Esophagus squamous epithelium (tissue), 5 donors: ENCODE results near the gene OGDH. TPM values are rescaled to one million over a fixed set of nuclear protein-coding genes. Genes with fewer than 3 reads are reported as not detected.

ENCODE experiments used
- DNase-seq: peaks from one replicate; lab custom pipeline; 2025; lab: John Stamatoyannopoulos, UW
- H3K27ac ChIP-seq, 4 donors: fragments of 200-600 bp; sonication (generic); one replicate each; pipeline ENCODE4 v1.5.1; 2016 to 2019; ENCODE audit warnings: mild to moderate bottlenecking in 1 of 4
- H3K27me3 ChIP-seq, 4 donors: fragments of 200-600 bp; sonication (generic); 1 replicate in 3 of 4; 2 replicates in 1 of 4; pipeline versions ENCODE4 v1.5.1 to v1.6.0; 2017 to 2021; ENCODE audit warnings: antibody characterized with exemption in 1 of 4
- H3K36me3 ChIP-seq, 3 donors: fragments of 200-600 bp; sonication (generic); one replicate each; pipeline ENCODE4 v1.5.1; 2016 to 2019
- H3K4me1 ChIP-seq, 3 donors: fragments of 200-600 bp; sonication (generic); one replicate each; pipeline ENCODE4 v1.5.1; 2017 to 2019
- H3K4me3 ChIP-seq, 4 donors: fragments of 200-600 bp; sonication (generic); 1 replicate in 3 of 4; 2 replicates in 1 of 4; pipeline ENCODE4 v1.5.1; 2016 to 2019; ENCODE audit warnings: mild to moderate bottlenecking in 2 of 4, moderate library complexity in 1 of 4
- H3K9me3 ChIP-seq, 3 donors: fragments of 200-600 bp; sonication (generic); one replicate each; pipeline ENCODE4 v1.5.1; 2016 to 2019
- POLR2A ChIP-seq, 4 donors: fragments of 450-650 bp; IDR thresholded peaks; one replicate each; pipeline ENCODE4 v1.6.1; 2017; ENCODE audit warnings: antibody characterized with exemption in 4 of 4, mild to moderate bottlenecking in 4 of 4, moderate library complexity in 3 of 4
- WGBS, 2 donors: methylation state at CpG; one replicate each; pipeline ENCODE4 v1.1.5; 2018; 5-methylcytosine and 5-hydroxymethylcytosine counted together
- intact Hi-C: fragments of 100-400 bp; cut with DNase I; formaldehyde crosslinking; loops from one replicate; pipeline ENCODE4 v1.15.0; 2022
- total RNA-seq, 4 donors: library from RNA; depleted of rRNA; stranded (reverse); fragments of >200 nt; gene quantifications; one replicate each; pipeline ENCODE4 v1.1.0, GENCODE V29; 2016
- TF ChIP-seq, protein P1 (sequence below), 6 experiments: fragments of 450-650 bp in 4 of 6; fragments of 200-600 bp in 2 of 6; sonication (generic) in 2 of 6; IDR thresholded peaks; one replicate each; pipeline ENCODE4 v1.5.1; 2016 to 2019; ENCODE audit warnings: antibody characterized with exemption in 6 of 6, mild to moderate bottlenecking in 4 of 6, moderate library complexity in 4 of 6
- donor health status: DM: yes; HTN: yes; CAD: no.

Gene OGDH
- total RNA-seq, 4 donors from 2014 or later = 68.9 to 102 (median 89.5) TPM

DNA sequence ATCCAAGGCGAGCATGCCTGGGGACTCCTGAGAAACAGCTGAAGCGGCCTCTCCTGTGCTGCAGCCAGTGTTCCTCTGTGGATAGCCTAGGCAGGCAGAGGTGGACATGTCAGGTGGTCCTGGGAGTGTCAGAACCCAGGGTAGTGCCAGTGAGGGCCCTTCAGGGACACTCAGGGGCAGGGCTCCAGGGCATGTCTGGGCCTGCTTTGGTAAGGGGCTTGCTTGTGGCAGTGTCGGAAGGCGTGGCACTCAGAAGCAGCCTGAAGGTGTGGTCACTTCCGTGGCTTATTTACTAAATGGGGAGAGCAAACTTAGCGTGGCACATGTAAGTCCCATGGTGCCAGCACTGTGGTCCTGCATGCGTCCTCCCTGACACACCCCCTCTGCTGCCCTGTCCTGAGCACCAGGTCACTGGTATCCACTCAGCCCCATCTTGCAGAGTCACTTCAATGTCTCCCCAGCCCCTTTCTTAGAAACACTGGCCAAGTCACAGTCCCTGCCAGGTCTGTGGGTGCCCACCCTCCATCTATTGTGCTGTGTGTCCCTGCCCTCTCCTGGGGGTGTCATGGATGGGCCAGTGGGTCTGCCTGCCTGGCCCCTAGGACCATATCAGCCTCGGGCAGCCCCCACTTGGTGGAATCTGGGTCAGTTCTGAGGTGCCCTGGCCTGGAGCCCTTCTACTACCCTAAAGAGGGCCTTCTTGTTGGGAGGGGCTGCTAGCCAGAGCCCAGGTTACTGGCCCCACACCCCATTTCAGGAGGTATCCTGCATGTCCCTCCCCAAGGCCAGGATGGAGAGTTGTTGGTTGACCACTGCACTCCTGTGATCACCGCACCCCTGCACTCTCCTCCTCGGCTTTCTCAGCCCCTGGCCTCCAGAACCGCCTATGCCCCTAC is 148.6 kb downstream of the OGDH start:
- intact Hi-C loops = loop anchor here (10.0 kb wide), 1 partner anchor 160 kb away; no protein-coding TSS in a partner anchor
- TF ChIP-seq, protein P1, sequence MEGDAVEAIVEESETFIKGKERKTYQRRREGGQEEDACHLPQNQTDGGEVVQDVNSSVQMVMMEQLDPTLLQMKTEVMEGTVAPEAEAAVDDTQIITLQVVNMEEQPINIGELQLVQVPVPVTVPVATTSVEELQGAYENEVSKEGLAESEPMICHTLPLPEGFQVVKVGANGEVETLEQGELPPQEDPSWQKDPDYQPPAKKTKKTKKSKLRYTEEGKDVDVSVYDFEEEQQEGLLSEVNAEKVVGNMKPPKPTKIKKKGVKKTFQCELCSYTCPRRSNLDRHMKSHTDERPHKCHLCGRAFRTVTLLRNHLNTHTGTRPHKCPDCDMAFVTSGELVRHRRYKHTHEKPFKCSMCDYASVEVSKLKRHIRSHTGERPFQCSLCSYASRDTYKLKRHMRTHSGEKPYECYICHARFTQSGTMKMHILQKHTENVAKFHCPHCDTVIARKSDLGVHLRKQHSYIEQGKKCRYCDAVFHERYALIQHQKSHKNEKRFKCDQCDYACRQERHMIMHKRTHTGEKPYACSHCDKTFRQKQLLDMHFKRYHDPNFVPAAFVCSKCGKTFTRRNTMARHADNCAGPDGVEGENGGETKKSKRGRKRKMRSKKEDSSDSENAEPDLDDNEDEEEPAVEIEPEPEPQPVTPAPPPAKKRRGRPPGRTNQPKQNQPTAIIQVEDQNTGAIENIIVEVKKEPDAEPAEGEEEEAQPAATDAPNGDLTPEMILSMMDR (IDR thresholded peaks at IDR 0.05) = no peak
- no peak for TF ChIP-seq POLR2A (IDR thresholded peaks at IDR 0.05)
- 66 to 70% methylated on average over 4 to 10 of the region's 11 CpGs for WGBS, 2 donors
- Histone ChIP-seq H3K36me3 (peaks cover 16 to 60% (median 16%) of the 10 kb centered on the region in 3 donors), H3K4me1 (peaks cover 22 to 73% (median 46%) of the 10 kb centered on the region in 3 donors), H3K27me3 (no peaks in the 10 kb centered on the region), H3K27ac (peak overlapping the region; percentile 21 to 66 (median 60)), H3K9me3 (no peaks in the 10 kb centered on the region), H3K4me3 (no peak overlapping the region)
- DNase-seq = no peak

DNA sequence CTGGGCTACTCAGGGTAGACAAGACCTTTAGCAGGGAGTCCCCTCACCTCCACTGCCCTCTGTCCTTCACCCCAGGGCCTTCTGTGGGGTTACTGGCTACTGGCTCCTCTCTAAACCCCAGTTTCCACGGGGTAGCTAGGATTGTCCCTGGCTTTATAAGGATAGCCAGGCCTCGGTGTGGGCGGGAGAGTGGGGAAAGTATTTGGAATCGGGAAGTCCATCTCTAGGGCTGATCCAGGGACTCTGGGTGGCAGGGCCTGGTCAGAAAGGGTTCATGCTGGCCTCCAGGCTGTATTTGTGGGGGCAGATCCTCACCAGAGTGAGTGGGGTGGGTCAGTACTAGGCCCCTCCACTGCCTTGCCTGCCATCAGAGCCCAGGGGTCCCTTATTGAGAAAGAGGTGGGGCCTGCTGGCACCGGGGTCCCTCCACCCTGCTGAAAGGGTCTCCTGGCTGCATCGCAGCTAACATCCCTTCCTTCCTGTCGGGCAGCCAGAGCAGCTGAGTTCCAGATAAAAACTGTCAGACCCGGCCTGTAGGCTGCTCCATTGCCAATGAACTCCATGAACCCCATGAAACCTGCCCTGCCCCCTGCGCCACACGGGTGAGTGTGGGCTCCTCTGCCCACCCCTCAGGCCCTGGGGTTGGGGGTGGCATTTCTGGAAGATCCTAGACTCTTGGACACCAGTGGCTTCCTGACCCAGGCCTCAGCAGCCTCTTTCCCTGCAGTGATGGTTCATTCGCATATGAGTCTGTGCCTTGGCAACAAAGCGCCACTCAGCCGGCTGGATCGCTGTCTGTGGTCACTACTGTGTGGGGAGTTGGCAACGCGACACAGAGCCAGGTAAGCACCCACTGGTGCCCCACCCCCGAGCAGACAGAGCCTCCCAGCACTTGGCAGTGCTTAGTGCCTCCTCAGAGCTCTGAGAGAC is 149.5 kb downstream of the OGDH start:
- intact Hi-C loops = loop anchor here (10.0 kb wide), 1 partner anchor 161 kb away; no protein-coding TSS in a partner anchor
- DNase-seq = no peak
- H3K27me3 ChIP-seq = no peaks in the 10 kb centered on the region
- peak overlapping the region; percentile 21 to 65 (median 52) for H3K27ac ChIP-seq
- H3K36me3 ChIP-seq = peaks cover 16 to 60% (median 16%) of the 10 kb centered on the region in 3 donors
- no peaks in the 10 kb centered on the region for H3K9me3 ChIP-seq
- H3K4me1 ChIP-seq = peaks cover 18 to 64% (median 37%) of the 10 kb centered on the region in 3 donors
- no peak overlapping the region for H3K4me3 ChIP-seq
- TF ChIP-seq, protein P1 (IDR thresholded peaks at IDR 0.05) = no peak
- TF ChIP-seq POLR2A (IDR thresholded peaks at IDR 0.05) = no peak
- WGBS, 2 donors = 60 to 63% methylated on average over 2 to 5 of the region's 17 CpGs

DNA sequence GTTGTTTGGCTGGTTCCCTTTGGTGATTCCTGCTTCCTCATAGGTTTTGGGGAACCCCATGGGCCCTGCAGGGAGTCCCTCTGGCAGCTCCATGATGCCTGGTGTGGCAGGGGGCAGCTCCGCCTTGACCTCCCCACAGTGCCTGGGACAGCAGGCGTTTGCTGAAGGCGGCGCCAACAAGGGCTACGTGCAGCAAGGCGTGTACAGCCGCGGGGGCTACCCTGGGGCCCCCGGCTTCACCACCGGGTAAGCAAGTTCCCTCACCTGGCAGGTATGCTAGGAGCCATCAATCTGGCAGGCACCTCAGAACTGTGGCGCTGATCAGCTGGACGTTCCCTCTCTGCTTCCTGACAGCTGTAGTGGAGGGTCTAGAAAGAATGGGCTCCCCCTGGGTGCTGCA is 150.5 kb downstream of the OGDH start:
- WGBS, 2 donors = no CpG with 5 or more reads among the region's 12 CpGs

DNA sequence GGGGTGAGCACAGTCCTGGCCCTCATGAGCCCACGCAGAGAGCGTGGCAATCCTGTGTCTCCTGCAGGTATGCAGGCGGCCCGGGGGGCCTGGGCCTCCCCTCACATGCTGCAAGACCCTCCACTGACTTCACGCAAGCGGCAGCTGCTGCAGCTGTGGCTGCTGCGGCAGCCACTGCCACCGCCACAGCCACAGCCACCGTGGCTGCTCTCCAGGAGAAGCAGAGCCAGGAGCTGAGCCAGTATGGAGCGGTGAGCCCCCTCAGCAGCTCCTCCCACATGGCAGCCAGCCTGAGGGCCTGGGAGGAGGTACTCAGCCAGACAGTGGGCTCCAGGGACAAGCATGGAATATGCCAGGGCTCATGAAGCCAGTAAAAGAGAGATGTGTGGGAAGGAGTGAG is 150.9 kb downstream of the OGDH start:
- TF ChIP-seq, protein P1 (IDR thresholded peaks at IDR 0.05) = no peak
- no peak for TF ChIP-seq POLR2A (IDR thresholded peaks at IDR 0.05)
- H3K4me1 ChIP-seq = peaks cover 24 to 64% (median 32%) of the 10 kb centered on the region in 3 donors
- peaks cover 16 to 62% (median 16%) of the 10 kb centered on the region in 3 donors for H3K36me3 ChIP-seq
- no peaks in the 10 kb centered on the region for H3K27me3 ChIP-seq
- no peaks in the 10 kb centered on the region for H3K9me3 ChIP-seq
- H3K4me3 ChIP-seq = no peak overlapping the region
- DNase-seq = no peak
- intact Hi-C loops = loop anchor here (10.0 kb wide), 1 partner anchor 163 kb away; no protein-coding TSS in a partner anchor
- 43% methylated on average over 1 of the region's 10 CpGs; no CpG with 5 or more reads in 1 of the 2 donors for WGBS, 2 donors
- no peak overlapping the region for H3K27ac ChIP-seq

More for the DNA sequence above, 150.5 kb downstream of the OGDH start:
- Histone ChIP-seq H3K4me3 (no peak overlapping the region), H3K27ac (no peak overlapping the region), H3K27me3 (no peaks in the 10 kb centered on the region), H3K9me3 (no peaks in the 10 kb centered on the region), H3K4me1 (peaks cover 23 to 64% (median 32%) of the 10 kb centered on the region in 3 donors), H3K36me3 (peaks cover 16 to 62% (median 16%) of the 10 kb centered on the region in 3 donors)
- TF ChIP-seq POLR2A (IDR thresholded peaks at IDR 0.05) = no peak
- TF ChIP-seq, protein P1 (IDR thresholded peaks at IDR 0.05) = no peak
- intact Hi-C loops = loop anchor here (10.0 kb wide), 1 partner anchor 162 kb away; no protein-coding TSS in a partner anchor
- DNase-seq = no peak
